Aorta (tissue), 5 donors: ENCODE results near the gene PLXNA3. TPM values are rescaled to one million over a fixed set of nuclear protein-coding genes. Genes with fewer than 3 reads are reported as not detected.
A peak's percentile ranks its signal among the peaks of the same experiment; 100 is the strongest.

Experiments
- ATAC-seq: fragments of 200-7000 bp; cut with Tn5 transposase; one replicate; pipeline ENCODE4 v1.9.1; 2022; ENCODE audit warnings: moderate library complexity; ENCODE audit not compliant: low FRiP score
- DNase-seq, 2 donors: peaks; one replicate each; pipeline ENCODE4 v3.0.0-alpha.2; 2020
- H3K27ac ChIP-seq, 2 donors: one replicate each; pipeline ENCODE4 v1.5.1; 2013; ENCODE audit warnings: low read length in 2 of 2, mild to moderate bottlenecking in 2 of 2, moderate library complexity in 2 of 2, control low read depth in 1 of 2, inconsistent platforms in 1 of 2, low read depth in 1 of 2
- H3K27me3 ChIP-seq, 2 donors: one replicate each; pipeline ENCODE4 v1.6.1; 2013; ENCODE audit warnings: control low read depth in 1 of 2, low read length in 1 of 2, mild to moderate bottlenecking in 1 of 2, moderate library complexity in 1 of 2; ENCODE audit not compliant: insufficient read depth in 2 of 2, control insufficient read depth in 1 of 2
- H3K36me3 ChIP-seq, 2 donors: one replicate each; pipeline ENCODE4 v1.6.1; 2013; ENCODE audit warnings: control low read depth in 1 of 2, low read length in 1 of 2, mild to moderate bottlenecking in 1 of 2; ENCODE audit not compliant: insufficient read depth in 2 of 2, control insufficient read depth in 1 of 2
- H3K4me1 ChIP-seq, 2 donors: one replicate each; pipeline ENCODE4 v1.6.1; 2013; ENCODE audit warnings: low read length in 2 of 2, control low read depth in 1 of 2, mild to moderate bottlenecking in 1 of 2, moderate library complexity in 1 of 2; ENCODE audit not compliant: insufficient read depth in 2 of 2, control insufficient read depth in 1 of 2
- H3K4me3 ChIP-seq, 2 donors: one replicate each; pipeline ENCODE4 v1.5.1; 2013; ENCODE audit warnings: low read length in 2 of 2, control low read depth in 1 of 2, mild to moderate bottlenecking in 1 of 2
- H3K9me3 ChIP-seq: one replicate; pipeline ENCODE4 v1.6.1; 2013; ENCODE audit warnings: mild to moderate bottlenecking, low read length; ENCODE audit not compliant: control insufficient read depth
- WGBS, 2 donors: extraction: QIAGEN DNeasy Blood & Tissue Kit; methylation state at CpG; one replicate each; pipeline ENCODE4 v1.1.7; 2013; 5-methylcytosine and 5-hydroxymethylcytosine counted together
- intact Hi-C, 2 donors: fragments of 100-400 bp; cut with DNase I; formaldehyde crosslinking; loops; one replicate each; pipeline versions ENCODE4 v1.14.2 to v1.15.0; 2022
- polyA plus RNA-seq, 2 donors: library from polyadenylated mRNA; stranded (reverse); fragments of 200-250 nt; gene quantifications; one replicate each; pipeline ENCODE4 v1.2.3, GENCODE V29; 2013
- total RNA-seq, 2 donors: library from RNA; stranded (reverse); fragmentation: NEBNext Ultra II Directional; extraction: Animal tissue kit (Norgen Biotek cat#: 25700); gene quantifications; one replicate each; pipeline ENCODE4 v1.2.1, GENCODE V29; 2021
- donor health status: healthy with polysubstance abuse.
- donor health status: Bipolar disorder and iron deficiency.
- donor health status: DM: no; HTN: no; CAD: no.
- donor health status: DM: no; HTN: no; CAD: no.
- donor health status: DM: yes; HTN: yes; CAD: no.

The PLXNA3 gene
- total and polyA plus RNA-seq, 4 donors = 6.5 to 79.1 (median 49.5) TPM

DNA sequence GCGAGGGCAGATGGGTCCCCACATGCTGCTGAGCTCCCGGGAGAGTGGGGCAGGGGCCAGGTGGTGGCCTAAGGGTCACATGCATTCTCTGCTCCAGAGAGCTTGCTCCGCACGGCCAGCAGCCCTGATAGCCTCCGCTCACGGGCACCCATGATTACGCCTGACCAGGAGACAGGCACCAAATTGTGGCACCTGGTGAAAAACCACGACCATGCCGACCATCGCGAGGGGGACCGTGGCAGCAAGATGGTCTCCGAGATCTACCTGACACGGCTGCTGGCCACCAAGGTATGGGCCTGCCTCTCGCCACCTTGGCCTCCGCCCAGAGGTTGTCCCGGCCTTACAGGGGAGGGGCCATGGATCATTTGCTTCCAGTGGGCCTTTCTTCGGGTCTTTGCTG is 11.8 kb downstream of the PLXNA3 start:
- H3K4me3 ChIP-seq = no peak overlapping the region
- H3K27me3 ChIP-seq = no peaks in the 10 kb centered on the region
- peaks cover 0 to 16% of the 10 kb centered on the region in 2 donors for H3K36me3 ChIP-seq
- H3K4me1 ChIP-seq = no peaks in the 10 kb centered on the region
- no peaks in the 10 kb centered on the region for H3K9me3 ChIP-seq
- no peak overlapping the region for H3K27ac ChIP-seq
- DNase-seq (no peak), ATAC-seq (no peak)
- intact Hi-C loops = no loop called here
- 86% methylated on average over 18 of the region's 18 CpGs for WGBS, 2 donors

DNA sequence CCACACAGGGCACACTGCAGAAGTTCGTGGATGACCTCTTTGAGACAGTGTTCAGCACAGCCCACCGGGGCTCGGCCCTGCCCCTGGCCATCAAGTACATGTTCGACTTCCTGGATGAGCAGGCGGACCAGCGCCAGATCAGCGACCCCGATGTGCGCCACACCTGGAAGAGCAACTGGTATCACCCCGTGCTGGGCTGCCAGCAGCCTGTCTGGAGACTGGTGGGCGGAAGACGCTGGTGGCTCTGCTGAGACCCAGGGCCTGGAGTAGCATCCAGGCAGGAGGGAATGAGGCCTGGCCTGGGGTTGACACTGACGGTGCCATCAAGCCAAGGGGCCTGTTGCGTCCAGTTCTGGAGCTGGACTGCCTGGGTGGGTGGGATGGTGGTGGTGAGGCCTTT is 12.4 kb downstream of the PLXNA3 start:
- H3K4me1 ChIP-seq = no peaks in the 10 kb centered on the region
- 88 to 90% methylated on average over 14 of the region's 14 CpGs for WGBS, 2 donors
- H3K9me3 ChIP-seq = no peaks in the 10 kb centered on the region
- H3K27me3 ChIP-seq = no peaks in the 10 kb centered on the region
- intact Hi-C loops = no loop called here
- H3K4me3 ChIP-seq = no peak overlapping the region
- DNase-seq = peak in 1 of 2 donors; percentile 36
- H3K36me3 ChIP-seq = peaks cover 0 to 15% of the 10 kb centered on the region in 2 donors
- H3K27ac ChIP-seq = no peak overlapping the region
- no peak for ATAC-seq

DNA sequence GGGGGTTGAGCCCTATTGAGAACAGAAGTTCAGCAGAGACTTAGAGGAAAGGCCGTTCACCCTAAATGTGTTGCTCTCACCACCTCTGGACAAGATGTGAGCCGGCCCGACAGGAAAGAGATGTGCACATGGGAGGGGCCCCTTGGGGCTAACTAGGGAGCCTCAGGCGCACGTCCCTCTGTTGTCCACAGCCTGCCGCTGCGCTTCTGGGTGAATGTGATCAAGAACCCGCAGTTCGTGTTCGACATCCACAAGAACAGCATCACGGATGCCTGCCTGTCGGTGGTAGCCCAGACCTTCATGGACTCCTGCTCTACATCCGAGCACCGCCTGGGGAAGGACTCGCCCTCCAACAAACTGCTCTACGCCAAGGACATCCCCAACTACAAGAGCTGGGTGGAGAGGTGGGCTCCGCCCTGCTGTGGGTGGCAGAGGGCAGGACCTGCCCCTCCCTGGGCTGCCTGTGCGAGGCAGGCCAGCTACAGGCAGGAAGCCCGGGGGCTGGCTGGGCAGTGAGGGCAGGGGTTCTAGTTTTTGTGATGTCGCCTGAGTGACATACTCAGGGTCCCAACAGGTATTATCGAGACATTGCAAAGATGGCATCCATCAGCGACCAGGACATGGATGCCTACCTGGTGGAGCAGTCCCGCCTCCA is 13.0 kb downstream of the PLXNA3 start:
- no peaks in the 10 kb centered on the region for H3K9me3 ChIP-seq
- intact Hi-C loops = no loop called here
- ATAC-seq (no peak), DNase-seq (peak in 1 of 2 donors; percentile 70)
- no peaks in the 10 kb centered on the region for H3K27me3 ChIP-seq
- no peak overlapping the region for H3K27ac ChIP-seq
- no peaks in the 10 kb centered on the region for H3K4me1 ChIP-seq
- no peak overlapping the region for H3K4me3 ChIP-seq
- WGBS, 2 donors = 85 to 87% methylated on average over 23 of the region's 23 CpGs
- H3K36me3 ChIP-seq = peaks cover 0 to 11% of the 10 kb centered on the region in 2 donors

- H3K36me3 ChIP-seq = peaks cover 0 to 11% of the 10 kb centered on the region in 2 donors
These were observed 14.0 kb downstream of the PLXNA3 start for GRCh38 chrX:154471839-154472684.

GRCh38 chrX:154472685-154473632 is 14.9 kb downstream of the PLXNA3 start:
- Histone ChIP-seq H3K4me1 (no peaks in the 10 kb centered on the region), H3K36me3 (peaks cover 0 to 8% of the 10 kb centered on the region in 2 donors), H3K27me3 (no peaks in the 10 kb centered on the region), H3K4me3 (no peak overlapping the region), H3K9me3 (no peaks in the 10 kb centered on the region), H3K27ac (no peak overlapping the region)
- 72 to 76% methylated on average over 28 of the region's 28 CpGs for WGBS, 2 donors
- ATAC-seq (no peak), DNase-seq (peak in 1 of 2 donors; percentile 33)
- intact Hi-C loops = no loop called here

More at GRCh38 chrX:154471839-154472684, 14.0 kb downstream of the PLXNA3 start:
- WGBS, 2 donors = 79 to 84% methylated on average over 23 of the region's 23 CpGs
- ATAC-seq (no peak), DNase-seq (no peak)
- Histone ChIP-seq H3K4me3 (no peak overlapping the region), H3K9me3 (no peaks in the 10 kb centered on the region), H3K27ac (no peak overlapping the region), H3K27me3 (no peaks in the 10 kb centered on the region), H3K4me1 (no peaks in the 10 kb centered on the region)
- intact Hi-C loops = no loop called here

DNA sequence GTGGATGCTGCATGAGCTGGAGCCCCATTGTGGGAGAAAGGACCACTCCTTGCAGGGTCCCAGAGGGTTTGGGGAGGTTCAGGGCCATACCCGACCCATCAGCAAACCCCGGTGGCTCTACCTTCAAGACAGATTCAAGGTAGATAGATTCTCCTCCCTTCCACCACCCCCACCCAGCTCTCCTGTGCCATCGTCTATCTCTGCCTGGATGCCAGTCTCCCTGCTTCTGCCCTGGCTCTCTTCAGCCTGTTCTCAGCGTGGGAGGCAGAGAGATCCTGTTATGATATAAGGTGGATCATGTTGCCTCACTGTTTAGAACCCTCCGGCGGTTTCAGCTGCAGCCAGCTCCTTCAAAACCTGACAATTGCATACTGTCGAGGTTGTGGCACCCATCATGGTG is 15.6 kb downstream of the PLXNA3 start:
- no peaks in the 10 kb centered on the region for H3K27me3 ChIP-seq
- 81% methylated on average over 7 of the region's 7 CpGs for WGBS, 2 donors
- intact Hi-C loops = no loop called here

DNA sequence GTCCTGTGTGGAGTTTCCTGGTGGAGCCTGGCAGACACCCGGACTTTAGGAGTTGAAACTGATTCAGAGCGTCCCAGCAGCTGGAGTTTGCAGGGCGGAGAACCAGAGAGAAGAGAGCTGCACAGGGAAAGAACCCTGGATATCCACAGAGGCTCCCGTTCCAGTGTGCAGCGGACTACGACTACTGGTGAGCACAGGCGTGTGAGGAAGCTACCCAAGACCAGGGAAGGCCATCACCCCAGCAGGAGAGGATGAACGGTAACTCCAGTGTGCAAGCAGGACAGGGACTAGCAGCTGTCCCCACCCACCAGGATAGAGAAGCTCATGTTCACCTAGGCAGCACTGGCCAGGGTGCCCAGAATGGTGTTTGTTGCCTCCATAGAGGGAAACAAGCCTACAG is 18.7 kb downstream of the PLXNA3 start:
- peak in 1 of 2 donors; percentile 24 for DNase-seq
- no peak overlapping the region for H3K27ac ChIP-seq
- H3K4me3 ChIP-seq = no peak overlapping the region
- WGBS, 2 donors = 84% methylated on average over 8 of the region's 8 CpGs
- intact Hi-C loops = no loop called here
- no peaks in the 10 kb centered on the region for H3K9me3 ChIP-seq
- H3K27me3 ChIP-seq = no peaks in the 10 kb centered on the region
- no peaks in the 10 kb centered on the region for H3K4me1 ChIP-seq
- no peaks in the 10 kb centered on the region for H3K36me3 ChIP-seq
- ATAC-seq = no peak

More for the DNA sequence above, 15.6 kb downstream of the PLXNA3 start:
- DNase-seq (no peak), ATAC-seq (no peak)
- H3K4me3 ChIP-seq = no peak overlapping the region
- peaks cover 0 to 7% of the 10 kb centered on the region in 2 donors for H3K36me3 ChIP-seq
- no peak overlapping the region for H3K27ac ChIP-seq
- H3K9me3 ChIP-seq = no peaks in the 10 kb centered on the region
- H3K4me1 ChIP-seq = no peaks in the 10 kb centered on the region

GRCh38 chrX:154477891-154478477 is 19.9 kb downstream of the PLXNA3 start:
- Histone ChIP-seq H3K27me3 (no peaks in the 10 kb centered on the region), H3K9me3 (no peaks in the 10 kb centered on the region), H3K4me1 (no peaks in the 10 kb centered on the region), H3K4me3 (peak overlapping the region in 1 of 2 donors; percentile 55), H3K27ac (no peak overlapping the region), H3K36me3 (no peaks in the 10 kb centered on the region)
- intact Hi-C loops = loop anchor here in 1 of 2 donors (1.0 kb wide), 1 partner anchor 34 kb away; the partner anchor contains the start of gene FAM50A
- WGBS, 2 donors = 47 to 63% methylated on average over 24 of the region's 24 CpGs
- no peak for ATAC-seq
- DNase-seq = peak; percentile 51 to 76
